Breast epithelium (tissue), 4 donors: Measurements from ENCODE around the gene PPP1R15A. TPM values are rescaled to one million over a fixed set of nuclear protein-coding genes. Genes with fewer than 3 reads are reported as not detected.
"Not testable (repeated sequence)": the region's sequence is repeated elsewhere in the genome, so short reads cannot be mapped to it uniquely, and the experiment has no call there.

Experiments used
- DNase-seq, 2 donors: peaks; one replicate each; pipeline ENCODE4 v3.0.0-alpha.2; 2019; ENCODE audit warnings: low spot score in 2 of 2
- H3K27ac ChIP-seq, 2 donors: fragments of 200-600 bp; sonication (generic) in 1 of 2; one replicate each; pipeline ENCODE4 v1.5.1; 2016 to 2019; ENCODE audit warnings: mild to moderate bottlenecking in 1 of 2
- H3K27me3 ChIP-seq, 2 donors: fragments of 200-600 bp; sonication (generic) in 1 of 2; one replicate each; pipeline versions ENCODE4 v1.5.1 to v1.6.0; 2017 to 2019; ENCODE audit warnings: control low read depth in 1 of 2, mild to moderate bottlenecking in 1 of 2
- H3K36me3 ChIP-seq: fragments of 200-600 bp; one replicate; pipeline ENCODE4 v1.5.1; 2019
- H3K4me1 ChIP-seq, 2 donors: fragments of 200-600 bp; sonication (generic); one replicate each; pipeline ENCODE4 v1.5.1; 2016 to 2019; ENCODE audit warnings: control low read depth in 1 of 2
- H3K4me3 ChIP-seq, 3 donors: fragments of 200-600 bp; sonication (generic); 1 replicate in 2 of 3; 2 replicates in 1 of 3; pipeline ENCODE4 v1.5.1; 2016 to 2019; ENCODE audit warnings: mild to moderate bottlenecking in 3 of 3, moderate library complexity in 2 of 3
- H3K9me3 ChIP-seq, 2 donors: fragments of 200-600 bp; sonication (generic) in 1 of 2; one replicate each; pipeline ENCODE4 v1.5.1; 2016 to 2019; ENCODE audit warnings: control low read depth in 1 of 2
- CTCF ChIP-seq, 3 donors: fragments of 450-650 bp; IDR thresholded peaks; one replicate each; pipeline ENCODE4 v1.5.1; 2016 to 2017; ENCODE audit warnings: antibody characterized with exemption in 3 of 3, mild to moderate bottlenecking in 3 of 3, moderate library complexity in 3 of 3
- POLR2A ChIP-seq: fragments of 450-650 bp; IDR thresholded peaks from one replicate; pipeline ENCODE4 v1.6.1; 2016; ENCODE audit warnings: antibody characterized with exemption, mild to moderate bottlenecking, moderate library complexity
- POLR2AphosphoS5 ChIP-seq, 3 donors: sonication (generic); formaldehyde crosslinking; IDR thresholded peaks; one replicate each; pipeline ENCODE4 v1.6.1; 2017; ENCODE audit warnings: antibody characterized with exemption in 3 of 3
- intact Hi-C: fragments of 100-400 bp; cut with DNase I; formaldehyde crosslinking; loops from one replicate; pipeline ENCODE4 v1.15.1; 2023; ENCODE audit warnings: low total_unique reads
- total RNA-seq, 3 donors: library from RNA; depleted of rRNA; stranded (reverse); fragments of >200 nt; gene quantifications; one replicate each; pipeline ENCODE4 v1.1.0, GENCODE V29; 2016

Gene PPP1R15A
- total RNA-seq, 3 donors from 2014 or later = 59.6 to 74.2 (median 65.4) TPM

GRCh38 chr19:48873476-48874302, 1.5 kb downstream of the PPP1R15A start:
- Histone ChIP-seq H3K4me3 (peak overlapping the region; percentile 81 to 100 (median 85)), H3K27me3 (no peaks in the 10 kb centered on the region), H3K9me3 (no peaks in the 10 kb centered on the region), H3K27ac (peak overlapping the region; percentile 98 to 100), H3K36me3 (no peaks in the 10 kb centered on the region), H3K4me1 (peaks cover 7 to 10% of the 10 kb centered on the region in 2 donors)
- intact Hi-C loops = no loop called here
- TF ChIP-seq POLR2A = no peak
- peak in 1 of 3 donors; percentile 3 for TF ChIP-seq CTCF (IDR thresholded peaks at IDR 0.05)
- peak in 1 of 3 donors; percentile 28 for TF ChIP-seq POLR2AphosphoS5 (IDR thresholded peaks at IDR 0.05)
- DNase-seq = no peak

GRCh38 chr19:48874303-48875135, 2.3 kb downstream of the PPP1R15A start:
- H3K9me3 ChIP-seq = no peaks in the 10 kb centered on the region
- H3K36me3 ChIP-seq = no peaks in the 10 kb centered on the region
- TF ChIP-seq CTCF (IDR thresholded peaks at IDR 0.05) (no peak), POLR2AphosphoS5 (IDR thresholded peaks at IDR 0.05) (peak in 1 of 3 donors; percentile 10), POLR2A (no peak)
- intact Hi-C loops = no loop called here
- no peak for DNase-seq
- peak overlapping the region; percentile 81 to 100 (median 85) for H3K4me3 ChIP-seq
- no peaks in the 10 kb centered on the region for H3K27me3 ChIP-seq
- H3K27ac ChIP-seq = peak overlapping the region; percentile 98 to 100
- peaks cover 6 to 10% of the 10 kb centered on the region in 2 donors for H3K4me1 ChIP-seq

GRCh38 chr19:48876043-48876981, 4.1 kb downstream of the PPP1R15A start:
- TF ChIP-seq POLR2AphosphoS5 (IDR thresholded peaks at IDR 0.05) = peak in 2 of 3 donors; percentile 24 to 61
- DNase-seq, H3K36me3 ChIP-seq, H3K27me3 ChIP-seq, intact Hi-C loops, H3K9me3 ChIP-seq: not testable (repeated sequence)
- peak overlapping the region; percentile 98 to 100 for H3K27ac ChIP-seq
- peaks cover 6 to 10% of the 10 kb centered on the region in 2 donors for H3K4me1 ChIP-seq
- peak overlapping the region; percentile 81 to 100 (median 85) for H3K4me3 ChIP-seq

GRCh38 chr19:48877855-48878195, 5.6 kb downstream of the PPP1R15A start:
- Histone ChIP-seq H3K27me3 (no peaks in the 10 kb centered on the region), H3K4me3 (no peak overlapping the region), H3K4me1 (peaks cover 6 to 10% of the 10 kb centered on the region in 2 donors), H3K27ac (peak overlapping the region in 1 of 2 donors; percentile 53), H3K9me3 (no peaks in the 10 kb centered on the region), H3K36me3 (no peaks in the 10 kb centered on the region)
- TF ChIP-seq CTCF (IDR thresholded peaks at IDR 0.05) = no peak
- peak; percentile 13 for TF ChIP-seq POLR2A
- TF ChIP-seq POLR2AphosphoS5 (IDR thresholded peaks at IDR 0.05) = peak in 1 of 3 donors; percentile 40
- DNase-seq = no peak
- intact Hi-C loops = no loop called here
